NCI-H1105 (cell line): ENCODE results near the gene RALGAPB.
"Not testable (repeated sequence)": the region's sequence is repeated elsewhere in the genome, so short reads cannot be mapped to it uniquely, and the experiment has no call there.

Experiments used
- DNase-seq: peaks from one replicate; lab custom pipeline; 2025; lab: John Stamatoyannopoulos, UW

Gene RALGAPB

GRCh38 chr20:38584099-38584763, 111.6 kb downstream of the RALGAPB start:
- DNase-seq = no peak

GRCh38 chr20:38585404-38586180, 112.9 kb downstream of the RALGAPB start:
- no peak for DNase-seq

GRCh38 chr20:38586181-38586525, 113.5 kb downstream of the RALGAPB start:
- DNase-seq = no peak

- DNase-seq = no peak
Measured at GRCh38 chr20:38588303-38588702, 115.7 kb downstream of the RALGAPB start.

- DNase-seq = no peak
Measured at GRCh38 chr20:38589351-38589750, 116.7 kb downstream of the RALGAPB start.

GRCh38 chr20:38589967-38590675, 117.5 kb downstream of the RALGAPB start:
- DNase-seq = no peak

GRCh38 chr20:38590676-38591473, 118.2 kb downstream of the RALGAPB start:
- no peak for DNase-seq

- no peak for DNase-seq
Measured at GRCh38 chr20:38591474-38592410, 119.1 kb downstream of the RALGAPB start.

- DNase-seq = not testable (repeated sequence)
Measured at GRCh38 chr20:38592411-38592790, 119.8 kb downstream of the RALGAPB start.

- not testable (repeated sequence) for DNase-seq
Measured at GRCh38 chr20:38594281-38594680, 121.6 kb downstream of the RALGAPB start.

- not testable (repeated sequence) for DNase-seq
Measured at GRCh38 chr20:38595886-38596285, 123.2 kb downstream of the RALGAPB start.

- no peak for DNase-seq
Measured at GRCh38 chr20:38599410-38599882, 126.8 kb downstream of the RALGAPB start.

- DNase-seq = no peak
Measured at GRCh38 chr20:38600057-38600456, 127.4 kb downstream of the RALGAPB start.

GRCh38 chr20:38601216-38602184, 128.9 kb downstream of the RALGAPB start, which contains the start of gene ARHGAP40:
Gene ARHGAP40, plus strand, starts transcription at chr20:38601809.
- no peak for DNase-seq

- no peak for DNase-seq
Measured at GRCh38 chr20:38602185-38602581, 129.5 kb downstream of the RALGAPB start.

GRCh38 chr20:38603286-38603685, 130.6 kb downstream of the RALGAPB start:
- no peak for DNase-seq

GRCh38 chr20:38604873-38605303, 132.2 kb downstream of the RALGAPB start:
- no peak for DNase-seq

- no peak for DNase-seq
Measured at GRCh38 chr20:38607351-38607750, 134.7 kb downstream of the RALGAPB start.

GRCh38 chr20:38608188-38608587, 135.5 kb downstream of the RALGAPB start:
- no peak for DNase-seq

- DNase-seq = no peak
Measured at GRCh38 chr20:38609815-38610214, 137.2 kb downstream of the RALGAPB start.
